HFF-Myc (cell line): ENCODE measurements around the gene CDC42EP5.
A peak's percentile ranks its signal among the peaks of the same experiment; 100 is the strongest.

Experiments
- DNase-seq: peaks from one replicate; pipeline ENCODE4 v3.0.0-alpha.2; 2011; ENCODE audit warnings: low read depth; ENCODE audit errors: extremely low read depth
- H3K4me3 ChIP-seq: replicated peaks from 2 replicates; pipeline ENCODE4 v1.5.1; 2011; ENCODE audit warnings: low read depth, mild to moderate bottlenecking, control low read depth, low read length
- TF ChIP-seq, protein P1 (sequence below): IDR thresholded peaks from 2 replicates; pipeline ENCODE4 v1.5.1; 2012; ENCODE audit warnings: mild to moderate bottlenecking, low read depth, low read length, control low read depth; ENCODE audit errors: missing control alignments

The CDC42EP5 gene

DNA sequence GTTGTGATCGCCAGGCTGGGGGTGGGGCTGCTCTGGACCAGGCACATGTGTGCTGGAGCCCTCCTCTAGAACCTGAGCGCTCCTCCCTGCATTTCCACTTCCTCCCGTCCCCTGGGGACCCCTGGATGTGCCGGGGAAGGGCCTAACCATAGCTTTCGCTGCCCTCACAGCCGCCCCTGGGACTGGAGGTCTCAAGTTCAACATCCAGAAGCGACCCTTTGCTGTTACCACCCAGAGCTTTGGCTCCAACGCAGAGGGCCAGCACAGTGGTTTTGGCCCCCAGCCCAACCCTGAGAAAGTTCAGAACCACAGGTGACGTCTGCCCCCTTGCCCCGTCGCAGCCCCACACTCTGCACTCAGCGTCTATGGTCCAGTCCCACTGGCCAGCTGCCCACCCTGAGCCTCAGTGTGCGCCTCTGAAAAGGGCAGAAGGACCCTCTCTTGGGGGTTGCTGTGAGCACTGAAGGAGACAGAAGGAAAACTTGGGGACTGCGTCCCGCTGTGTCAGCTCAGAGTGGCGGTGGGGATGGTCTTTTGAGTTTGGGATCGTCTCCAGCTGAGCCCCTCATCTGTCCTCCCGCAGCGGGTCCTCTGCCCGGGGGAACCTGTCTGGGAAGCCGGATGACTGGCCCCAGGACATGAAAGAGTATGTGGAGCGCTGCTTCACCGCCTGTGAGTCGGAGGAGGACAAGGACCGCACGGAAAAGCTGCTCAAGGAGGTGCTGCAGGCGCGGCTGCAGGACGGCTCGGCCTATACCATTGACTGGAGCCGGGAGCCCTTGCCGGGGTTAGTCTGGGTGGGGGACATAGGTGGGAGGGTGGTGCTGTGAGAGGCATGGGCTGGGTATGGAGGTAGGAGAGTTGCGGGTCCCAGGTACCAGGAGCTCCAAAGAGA lies 18.1 kb downstream of the CDC42EP5 start:
- DNase-seq = no peak
- no peak overlapping the region for H3K4me3 ChIP-seq
- TF ChIP-seq, protein P1, sequence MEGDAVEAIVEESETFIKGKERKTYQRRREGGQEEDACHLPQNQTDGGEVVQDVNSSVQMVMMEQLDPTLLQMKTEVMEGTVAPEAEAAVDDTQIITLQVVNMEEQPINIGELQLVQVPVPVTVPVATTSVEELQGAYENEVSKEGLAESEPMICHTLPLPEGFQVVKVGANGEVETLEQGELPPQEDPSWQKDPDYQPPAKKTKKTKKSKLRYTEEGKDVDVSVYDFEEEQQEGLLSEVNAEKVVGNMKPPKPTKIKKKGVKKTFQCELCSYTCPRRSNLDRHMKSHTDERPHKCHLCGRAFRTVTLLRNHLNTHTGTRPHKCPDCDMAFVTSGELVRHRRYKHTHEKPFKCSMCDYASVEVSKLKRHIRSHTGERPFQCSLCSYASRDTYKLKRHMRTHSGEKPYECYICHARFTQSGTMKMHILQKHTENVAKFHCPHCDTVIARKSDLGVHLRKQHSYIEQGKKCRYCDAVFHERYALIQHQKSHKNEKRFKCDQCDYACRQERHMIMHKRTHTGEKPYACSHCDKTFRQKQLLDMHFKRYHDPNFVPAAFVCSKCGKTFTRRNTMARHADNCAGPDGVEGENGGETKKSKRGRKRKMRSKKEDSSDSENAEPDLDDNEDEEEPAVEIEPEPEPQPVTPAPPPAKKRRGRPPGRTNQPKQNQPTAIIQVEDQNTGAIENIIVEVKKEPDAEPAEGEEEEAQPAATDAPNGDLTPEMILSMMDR = no peak

DNA sequence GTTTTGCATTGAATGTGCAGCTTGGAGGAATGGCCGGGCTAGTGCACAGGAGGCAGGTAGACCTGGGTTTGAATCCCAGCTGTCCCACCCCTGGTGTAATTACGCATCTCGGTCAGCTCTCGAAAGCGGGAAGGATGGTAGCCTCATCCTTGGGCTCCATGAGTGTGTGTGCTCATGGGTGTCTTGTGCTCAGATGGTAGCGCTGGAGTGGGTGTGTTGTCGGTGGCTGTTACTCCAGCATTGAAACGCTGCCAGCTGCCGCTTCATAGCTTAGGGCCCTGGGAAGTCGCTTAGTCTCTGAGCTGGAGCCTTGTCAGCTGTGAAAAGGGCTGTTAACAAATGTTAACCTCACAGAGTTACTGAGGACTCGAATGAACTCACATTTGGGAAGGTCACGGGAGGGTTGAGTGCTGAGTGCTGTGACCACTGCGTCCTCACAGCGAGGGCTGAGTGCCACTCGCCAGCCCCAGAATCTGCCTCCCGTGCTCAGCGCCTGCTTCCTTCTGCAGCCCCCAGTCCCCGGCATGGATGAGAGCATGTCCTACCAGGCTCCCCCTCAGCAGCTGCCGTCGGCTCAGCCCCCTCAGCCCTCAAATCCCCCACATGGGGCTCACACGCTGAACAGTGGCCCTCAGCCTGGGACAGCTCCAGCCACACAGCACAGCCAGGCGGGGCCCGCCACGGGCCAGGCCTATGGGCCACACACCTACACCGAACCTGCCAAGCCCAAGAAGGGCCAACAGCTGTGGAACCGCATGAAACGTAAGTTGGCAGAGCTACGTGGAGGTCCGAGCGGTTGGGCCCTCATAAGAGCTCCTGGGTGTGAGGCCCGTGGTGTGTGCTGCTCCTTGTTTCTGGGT lies 18.9 kb downstream of the CDC42EP5 start:
- no peak for DNase-seq
- H3K4me3 ChIP-seq = no peak overlapping the region
- TF ChIP-seq, protein P1 = no peak

DNA sequence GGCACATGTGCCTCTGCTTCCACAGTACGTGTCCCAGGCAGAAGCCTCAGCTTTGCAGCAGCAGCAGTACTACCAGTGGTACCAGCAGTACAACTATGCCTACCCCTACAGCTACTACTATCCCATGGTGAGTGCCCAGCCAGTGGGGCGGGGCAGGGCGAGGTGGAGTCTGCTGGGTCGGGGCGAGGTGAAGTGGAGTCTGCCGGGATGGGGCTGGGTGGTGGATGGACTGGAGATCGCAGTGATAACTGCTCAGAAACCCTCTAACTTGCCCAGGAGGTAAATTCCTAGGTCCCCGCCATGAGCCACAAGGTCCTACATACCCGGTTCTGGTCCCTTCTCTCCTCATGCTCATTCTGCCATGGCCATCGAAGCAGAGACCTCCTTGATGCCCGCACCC lies 20.5 kb downstream of the CDC42EP5 start:
- TF ChIP-seq, protein P1 = no peak
- no peak for DNase-seq

DNA sequence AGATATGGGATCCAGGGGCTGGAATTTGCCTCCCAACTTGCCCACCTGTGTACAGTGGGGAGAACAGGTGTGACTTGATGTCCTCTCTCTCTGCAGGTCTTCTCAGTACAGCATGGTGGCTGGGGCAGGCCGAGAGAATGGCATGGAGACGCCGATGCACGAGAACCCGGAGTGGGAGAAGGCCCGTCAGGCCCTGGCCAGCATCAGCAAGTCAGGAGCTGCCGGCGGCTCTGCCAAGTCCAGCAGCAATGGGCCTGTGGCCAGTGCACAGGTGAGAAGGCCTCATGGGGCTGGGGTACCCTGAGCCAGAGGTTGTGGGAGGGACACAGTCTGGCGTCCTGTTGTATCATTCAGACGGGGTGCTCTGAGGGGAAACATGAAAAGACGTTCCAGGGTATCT lies 21.1 kb downstream of the CDC42EP5 start:
- DNase-seq = no peak
- no peak overlapping the region for H3K4me3 ChIP-seq
- TF ChIP-seq, protein P1 = no peak

More for the DNA sequence above, 20.5 kb downstream of the CDC42EP5 start:
- H3K4me3 ChIP-seq = no peak overlapping the region

DNA sequence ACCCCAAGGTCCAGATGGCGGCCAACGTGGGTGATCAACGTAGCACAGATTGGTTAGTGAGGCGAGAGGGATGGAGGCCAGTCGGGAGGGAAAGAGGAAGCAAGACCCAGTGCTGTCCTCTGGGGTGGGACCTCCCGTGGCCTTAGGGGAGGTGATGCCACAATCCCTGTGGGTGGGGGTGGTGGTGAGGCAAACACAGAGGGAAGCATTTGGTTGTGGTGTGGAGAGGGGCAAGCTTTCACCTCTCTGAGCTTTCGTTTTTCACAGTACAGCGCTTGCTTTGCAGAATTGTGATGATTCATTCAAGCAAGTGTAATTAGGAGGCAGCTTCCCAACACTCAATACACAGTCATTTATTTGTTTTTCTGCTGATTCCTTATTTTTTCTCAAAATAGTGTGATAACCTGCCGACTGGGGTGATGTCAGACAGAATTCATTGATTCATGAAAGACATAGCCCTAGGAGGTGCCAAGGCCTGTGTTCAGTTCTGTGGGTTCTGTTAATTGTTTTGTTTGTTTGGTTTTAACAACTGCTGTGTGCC lies 21.7 kb downstream of the CDC42EP5 start:
- no peak for DNase-seq
- peak overlapping the region; percentile 78 for H3K4me3 ChIP-seq
- TF ChIP-seq, protein P1 = no peak

DNA sequence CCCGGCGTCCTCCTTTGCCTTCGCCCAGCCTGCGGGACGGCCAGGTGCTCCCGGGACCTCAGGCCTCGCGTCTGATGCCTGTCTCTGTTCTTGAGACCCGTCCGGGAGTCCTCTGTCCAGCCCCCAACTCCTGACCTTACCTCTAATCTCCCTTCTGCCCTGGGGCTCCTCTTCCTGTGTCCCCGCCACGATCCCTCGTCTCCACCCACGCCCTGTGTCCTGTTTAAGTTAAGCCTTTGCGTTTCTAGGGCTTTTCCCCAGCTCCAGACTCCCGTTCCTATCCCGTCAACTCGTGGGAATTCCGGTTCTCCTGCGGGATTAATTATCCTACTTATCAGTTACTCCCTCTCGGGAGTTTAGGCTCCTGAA lies 23.4 kb downstream of the CDC42EP5 start:
- DNase-seq = no peak
- TF ChIP-seq, protein P1 = no peak
- H3K4me3 ChIP-seq = peak overlapping the region; percentile 78
